PFSK-1 (cell line): Measurements from ENCODE around the gene LILRB2.

Experiments
- POLR2AphosphoS5 ChIP-seq: IDR thresholded peaks from 2 replicates; pipeline ENCODE4 v1.6.1; 2012; ENCODE audit warnings: low read depth, mild to moderate bottlenecking, control low read depth, low read length, moderate library complexity
- SIN3A ChIP-seq: IDR thresholded peaks from 2 replicates; pipeline ENCODE4 v1.6.1; 2012; ENCODE audit warnings: mild to moderate bottlenecking, low read length, moderate library complexity, borderline replicate concordance; ENCODE audit not compliant: insufficient read depth
- TAF1 ChIP-seq: IDR thresholded peaks from 2 replicates; pipeline ENCODE4 v1.6.1; 2012; ENCODE audit warnings: low read length, control low read depth, borderline replicate concordance; ENCODE audit not compliant: insufficient read depth
- TF ChIP-seq, protein P1 (sequence below), 2 experiments: IDR thresholded peaks; 2 replicates each; pipeline versions ENCODE4 v1.6.1 to v1.8.0; 2011 to 2012; ENCODE audit warnings: low read depth in 2 of 2, low read length in 2 of 2, control low read depth in 1 of 2, inconsistent platforms in 1 of 2, mild to moderate bottlenecking in 1 of 2, moderate library complexity in 1 of 2; ENCODE audit not compliant: insufficient read depth in 1 of 2

DNA sequence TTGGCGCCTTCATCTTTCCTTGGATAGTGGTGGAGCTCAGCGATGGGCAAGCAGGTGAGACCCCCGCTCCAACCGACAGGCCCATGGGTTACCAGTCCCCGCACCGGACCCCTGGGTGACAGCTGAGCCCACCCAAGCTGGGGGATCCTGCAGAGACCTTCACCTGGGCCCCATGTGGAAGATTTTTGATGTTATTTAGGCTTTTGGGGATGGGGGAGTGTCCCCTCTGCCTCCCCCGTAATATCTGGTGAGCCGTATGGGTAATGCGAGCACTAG lies 37.0 kb upstream of the LILRB2 start:
- no peak for TF ChIP-seq TAF1
- TF ChIP-seq POLR2AphosphoS5: no peak
- TF ChIP-seq, protein P1, sequence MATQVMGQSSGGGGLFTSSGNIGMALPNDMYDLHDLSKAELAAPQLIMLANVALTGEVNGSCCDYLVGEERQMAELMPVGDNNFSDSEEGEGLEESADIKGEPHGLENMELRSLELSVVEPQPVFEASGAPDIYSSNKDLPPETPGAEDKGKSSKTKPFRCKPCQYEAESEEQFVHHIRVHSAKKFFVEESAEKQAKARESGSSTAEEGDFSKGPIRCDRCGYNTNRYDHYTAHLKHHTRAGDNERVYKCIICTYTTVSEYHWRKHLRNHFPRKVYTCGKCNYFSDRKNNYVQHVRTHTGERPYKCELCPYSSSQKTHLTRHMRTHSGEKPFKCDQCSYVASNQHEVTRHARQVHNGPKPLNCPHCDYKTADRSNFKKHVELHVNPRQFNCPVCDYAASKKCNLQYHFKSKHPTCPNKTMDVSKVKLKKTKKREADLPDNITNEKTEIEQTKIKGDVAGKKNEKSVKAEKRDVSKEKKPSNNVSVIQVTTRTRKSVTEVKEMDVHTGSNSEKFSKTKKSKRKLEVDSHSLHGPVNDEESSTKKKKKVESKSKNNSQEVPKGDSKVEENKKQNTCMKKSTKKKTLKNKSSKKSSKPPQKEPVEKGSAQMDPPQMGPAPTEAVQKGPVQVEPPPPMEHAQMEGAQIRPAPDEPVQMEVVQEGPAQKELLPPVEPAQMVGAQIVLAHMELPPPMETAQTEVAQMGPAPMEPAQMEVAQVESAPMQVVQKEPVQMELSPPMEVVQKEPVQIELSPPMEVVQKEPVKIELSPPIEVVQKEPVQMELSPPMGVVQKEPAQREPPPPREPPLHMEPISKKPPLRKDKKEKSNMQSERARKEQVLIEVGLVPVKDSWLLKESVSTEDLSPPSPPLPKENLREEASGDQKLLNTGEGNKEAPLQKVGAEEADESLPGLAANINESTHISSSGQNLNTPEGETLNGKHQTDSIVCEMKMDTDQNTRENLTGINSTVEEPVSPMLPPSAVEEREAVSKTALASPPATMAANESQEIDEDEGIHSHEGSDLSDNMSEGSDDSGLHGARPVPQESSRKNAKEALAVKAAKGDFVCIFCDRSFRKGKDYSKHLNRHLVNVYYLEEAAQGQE (IDR thresholded peaks at IDR 0.05; ENCODE audit: insufficient read depth in 1 of 2, low read depth in 2 of 2, low read length in 2 of 2): no peak
- TF ChIP-seq SIN3A: no peak
